K562 (cell line): ENCODE results near the gene DDX41. TPM values are rescaled to one million over a fixed set of nuclear protein-coding genes. Genes with fewer than 3 reads are reported as not detected.

Experiments
- ATF3 ChIP-seq, 2 experiments: fragments of 450-650 bp in 1 of 2; sonication (generic) in 1 of 2; formaldehyde crosslinking in 1 of 2; IDR thresholded peaks in 1 of 2; conservative IDR thresholded peaks in 1 of 2; 2 replicates each; pipeline versions ENCODE4 v1.6.1 to v1.8.1; 2016 to 2023; ENCODE audit warnings: mild to moderate bottlenecking in 2 of 2, moderate library complexity in 2 of 2, inconsistent platforms in 1 of 2, missing genetic modification reagents in 1 of 2
- BCOR ChIP-seq: fragments of 450-650 bp; IDR thresholded peaks from 2 replicates; pipeline ENCODE4 v1.6.1; 2016
- FOSL1 ChIP-seq: fragments of 200-800 bp; sonication (Bioruptor generic); conservative IDR thresholded peaks from 2 replicates; pipeline ENCODE4 v1.6.1; 2016; ENCODE audit warnings: missing genetic modification characterization, missing compliant biosample characterization
- FOXM1 ChIP-seq, 2 experiments: fragments of 450-650 bp in 1 of 2; sonication (generic) in 1 of 2; formaldehyde crosslinking in 1 of 2; IDR thresholded peaks; 2 replicates each; pipeline versions ENCODE4 v1.6.1 to v1.9.0; 2017 to 2022; ENCODE audit warnings: low read depth in 2 of 2, mild to moderate bottlenecking in 2 of 2, missing genetic modification reagents in 1 of 2, moderate library complexity in 1 of 2
- HDGF ChIP-seq: fragments of 450-650 bp; IDR thresholded peaks from 2 replicates; pipeline ENCODE4 v1.6.1; 2016
- HNRNPK ChIP-seq: fragments of 200-400 bp; formaldehyde crosslinking; IDR thresholded peaks from one replicate; pipeline ENCODE4 v1.6.1; 2018; ENCODE audit warnings: mild to moderate bottlenecking, low read depth, low read length; ENCODE audit not compliant: poor library complexity, severe bottlenecking
- MAFK ChIP-seq: IDR thresholded peaks from 2 replicates; pipeline ENCODE4 v1.6.1; 2011; ENCODE audit warnings: low read length, improper control_type of control experiment
- PRDM10 ChIP-seq: fragments of 450-650 bp; IDR thresholded peaks from 2 replicates; pipeline ENCODE4 v1.6.1; 2018; ENCODE audit not compliant: partially characterized antibody
- RBM14 ChIP-seq: fragments of 200-400 bp; formaldehyde crosslinking; IDR thresholded peaks from 2 replicates; pipeline ENCODE4 v1.6.1; 2018; ENCODE audit warnings: low read depth, mild to moderate bottlenecking, low read length, moderate library complexity, borderline replicate concordance; ENCODE audit not compliant: insufficient read depth
- RFX7 ChIP-seq: fragments of 250-450 bp; sonication (Bioruptor Pico); IDR thresholded peaks from 2 replicates; pipeline ENCODE4 v1.5.1; 2021; ENCODE audit warnings: mild to moderate bottlenecking
- SPI1 ChIP-seq: IDR thresholded peaks from 2 replicates; pipeline ENCODE4 v1.6.1; 2011; ENCODE audit warnings: low read depth, low read length, control low read depth, borderline replicate concordance
- TBP ChIP-seq: optimal IDR thresholded peaks from 2 replicates; pipeline ENCODE3; 2011; ENCODE audit warnings: low read depth, low read length, improper control_type of control experiment
- TCF3 ChIP-seq: sonication (generic); formaldehyde crosslinking; IDR thresholded peaks from 2 replicates; pipeline ENCODE4 v1.4.0; 2020; ENCODE audit warnings: mild to moderate bottlenecking, missing genetic modification reagents
- VEZF1 ChIP-seq: fragments of 200-800 bp; sonication (Bioruptor generic); IDR thresholded peaks from 2 replicates; pipeline ENCODE4 v1.6.1; 2017; ENCODE audit warnings: missing genetic modification characterization, missing compliant biosample characterization
- ZBED1 ChIP-seq: IDR thresholded peaks from 2 replicates; pipeline ENCODE4 v1.6.1; 2014
- ZFP36 ChIP-seq: fragments of 150-350 bp; IDR thresholded peaks from 2 replicates; pipeline ENCODE4 v1.6.1; 2018; ENCODE audit warnings: low read length, low read depth; ENCODE audit not compliant: partially characterized antibody
- polyA plus RNA-seq, 8 experiments: library from polyadenylated mRNA; depleted of rRNA in 4 of 8; stranded (reverse) in 5 of 8; unstranded in 3 of 8; fragments of >200 nt; fragmentation: Nextera tagmentation in 2 of 8; fragmentation: Illumina TruSeq in 1 of 8; extraction: Ambion mirVana in 2 of 8; extraction: Trizol in 1 of 8; gene quantifications; 2 replicates each; pipeline versions ENCODE4 v1.2.1 to v1.2.3, GENCODE V29; 2011 to 2014; ENCODE audit warnings: inconsistent platforms in 1 of 8, missing spikeins in 1 of 8
- total RNA-seq, 7 experiments: library from RNA; depleted of rRNA in 6 of 7; stranded (reverse); fragments of >200 nt in 6 of 7; fragmentation: Illumina TruSeq in 2 of 7; extraction: Trizol in 2 of 7; gene quantifications; 2 replicates each; pipeline versions ENCODE4 v1.2.1 to v1.2.3, GENCODE V29; 2011 to 2021; ENCODE audit warnings: low replicate concordance in 1 of 7
- TF ChIP-seq, protein P1 (sequence below): sonication (generic); formaldehyde crosslinking; IDR thresholded peaks from 2 replicates; pipeline ENCODE4 v1.8.0; 2022; ENCODE audit warnings: mild to moderate bottlenecking, missing genetic modification reagents

Gene DDX41
- total and polyA plus RNA-seq, 9 of the 15 experiments (the other 6 are each of a cell fraction or from before 2014, with no cell fraction given): 38.2 to 284 (median 116) TPM

DNA sequence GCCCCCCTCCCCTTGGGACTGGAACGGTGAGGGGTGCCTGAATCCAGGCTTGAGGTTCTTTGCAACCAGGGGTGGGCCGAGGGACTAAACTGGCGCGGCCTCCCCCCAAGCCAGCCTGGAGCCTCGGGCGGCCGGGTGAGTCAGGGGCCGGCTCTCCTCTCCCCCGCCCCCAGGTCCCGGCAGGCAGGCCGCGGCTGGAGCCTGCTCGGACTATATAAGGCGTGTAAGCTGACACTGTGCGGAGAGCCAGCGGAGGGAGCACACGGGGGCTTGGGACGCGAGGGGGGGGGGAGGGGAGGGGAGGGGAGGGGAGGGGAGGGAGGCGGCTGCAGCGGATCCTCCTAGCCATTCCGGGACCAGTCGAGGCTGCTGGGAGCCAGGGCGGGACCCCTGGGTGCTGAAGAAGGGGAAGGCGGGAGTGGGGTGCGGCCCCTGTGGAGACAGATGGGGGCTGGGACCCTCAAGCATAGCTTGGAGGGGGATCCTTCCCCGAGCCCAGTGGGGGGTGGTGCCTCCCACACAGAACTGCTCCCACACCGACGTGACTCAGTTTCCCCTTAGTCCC is 20.0 kb downstream of the DDX41 start (continued):
- TF ChIP-seq, protein P1, sequence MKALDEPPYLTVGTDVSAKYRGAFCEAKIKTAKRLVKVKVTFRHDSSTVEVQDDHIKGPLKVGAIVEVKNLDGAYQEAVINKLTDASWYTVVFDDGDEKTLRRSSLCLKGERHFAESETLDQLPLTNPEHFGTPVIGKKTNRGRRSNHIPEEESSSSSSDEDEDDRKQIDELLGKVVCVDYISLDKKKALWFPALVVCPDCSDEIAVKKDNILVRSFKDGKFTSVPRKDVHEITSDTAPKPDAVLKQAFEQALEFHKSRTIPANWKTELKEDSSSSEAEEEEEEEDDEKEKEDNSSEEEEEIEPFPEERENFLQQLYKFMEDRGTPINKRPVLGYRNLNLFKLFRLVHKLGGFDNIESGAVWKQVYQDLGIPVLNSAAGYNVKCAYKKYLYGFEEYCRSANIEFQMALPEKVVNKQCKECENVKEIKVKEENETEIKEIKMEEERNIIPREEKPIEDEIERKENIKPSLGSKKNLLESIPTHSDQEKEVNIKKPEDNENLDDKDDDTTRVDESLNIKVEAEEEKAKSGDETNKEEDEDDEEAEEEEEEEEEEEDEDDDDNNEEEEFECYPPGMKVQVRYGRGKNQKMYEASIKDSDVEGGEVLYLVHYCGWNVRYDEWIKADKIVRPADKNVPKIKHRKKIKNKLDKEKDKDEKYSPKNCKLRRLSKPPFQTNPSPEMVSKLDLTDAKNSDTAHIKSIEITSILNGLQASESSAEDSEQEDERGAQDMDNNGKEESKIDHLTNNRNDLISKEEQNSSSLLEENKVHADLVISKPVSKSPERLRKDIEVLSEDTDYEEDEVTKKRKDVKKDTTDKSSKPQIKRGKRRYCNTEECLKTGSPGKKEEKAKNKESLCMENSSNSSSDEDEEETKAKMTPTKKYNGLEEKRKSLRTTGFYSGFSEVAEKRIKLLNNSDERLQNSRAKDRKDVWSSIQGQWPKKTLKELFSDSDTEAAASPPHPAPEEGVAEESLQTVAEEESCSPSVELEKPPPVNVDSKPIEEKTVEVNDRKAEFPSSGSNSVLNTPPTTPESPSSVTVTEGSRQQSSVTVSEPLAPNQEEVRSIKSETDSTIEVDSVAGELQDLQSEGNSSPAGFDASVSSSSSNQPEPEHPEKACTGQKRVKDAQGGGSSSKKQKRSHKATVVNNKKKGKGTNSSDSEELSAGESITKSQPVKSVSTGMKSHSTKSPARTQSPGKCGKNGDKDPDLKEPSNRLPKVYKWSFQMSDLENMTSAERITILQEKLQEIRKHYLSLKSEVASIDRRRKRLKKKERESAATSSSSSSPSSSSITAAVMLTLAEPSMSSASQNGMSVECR (CRISPR knock-in tag): peak; percentile 43
- peak; percentile 82 for TF ChIP-seq FOSL1 (tag)
- TF ChIP-seq PRDM10: peak; percentile 64
- TF ChIP-seq FOXM1 (IDR thresholded peaks at IDR 0.05; ENCODE audit: low read depth): no peak
- TF ChIP-seq FOXM1 (CRISPR knock-in tag; IDR thresholded peaks at IDR 0.05; ENCODE audit: low read depth): peak; percentile 90; the same call in 1 of the 2 replicates
- no peak for TF ChIP-seq TCF3 (CRISPR knock-in tag)
- TF ChIP-seq MAFK: no peak
- peak; percentile 91 for TF ChIP-seq VEZF1 (CRISPR knock-in tag)
- peak; percentile 52; the same call in 1 of the 2 replicates for TF ChIP-seq ATF3 (IDR thresholded peaks at IDR 0.05)
- no peak for TF ChIP-seq ATF3 (CRISPR knock-in tag; conservative IDR thresholded peaks at IDR 0.05)
- TF ChIP-seq RFX7: peak; percentile 33; the same call in 1 of the 2 replicates
- no peak for TF ChIP-seq HNRNPK
- no peak for TF ChIP-seq HDGF
- peak; percentile 32 for TF ChIP-seq ZFP36
- peak; percentile 93 for TF ChIP-seq TBP
- TF ChIP-seq ZBED1: peak; percentile 25; the same call in 1 of the 2 replicates
- TF ChIP-seq BCOR: peak; percentile 80; the same call in 1 of the 2 replicates
- no peak for TF ChIP-seq RBM14
- TF ChIP-seq SPI1: no peak
